Stimulated activated CD4-positive, alpha-beta T cell treated with anti-CD3 and anti-CD28 coated beads, Interleukin-2, amount 100 ng/mL, for 24 hours (primary cell): ENCODE data around the gene DNAJC3.
"Not testable (repeated sequence)": the region's sequence is repeated elsewhere in the genome, so short reads cannot be mapped to it uniquely, and the experiment has no call there.

Experiments used
- DNase-seq, 2 donors: peaks; one replicate each; pipeline ENCODE4 v3.0.0-alpha.2; 2020

Gene DNAJC3

GRCh38 chr13:95722241-95722640 lies 45.3 kb downstream of the DNAJC3 start:
- DNase-seq = no peak

GRCh38 chr13:95723438-95723837 lies 46.5 kb downstream of the DNAJC3 start:
- no peak for DNase-seq

- no peak for DNase-seq
Measured at GRCh38 chr13:95724252-95724651, 47.3 kb downstream of the DNAJC3 start.

GRCh38 chr13:95726876-95727275 lies 49.9 kb downstream of the DNAJC3 start:
- no peak for DNase-seq

- DNase-seq = no peak
Measured at GRCh38 chr13:95728957-95729356, 52.0 kb downstream of the DNAJC3 start.

GRCh38 chr13:95734124-95734523 lies 57.2 kb downstream of the DNAJC3 start:
- DNase-seq = no peak

GRCh38 chr13:95740071-95740978 lies 63.4 kb downstream of the DNAJC3 start:
- not testable (repeated sequence) for DNase-seq

- DNase-seq = no peak
Measured at GRCh38 chr13:95740979-95741320, 64.0 kb downstream of the DNAJC3 start.

- no peak for DNase-seq
Measured at GRCh38 chr13:95741584-95742563, 64.9 kb downstream of the DNAJC3 start.

GRCh38 chr13:95743192-95743591 lies 66.3 kb downstream of the DNAJC3 start:
- no peak for DNase-seq

- no peak for DNase-seq
Measured at GRCh38 chr13:95745289-95745688, 68.3 kb downstream of the DNAJC3 start.

GRCh38 chr13:95745752-95746151 lies 68.8 kb downstream of the DNAJC3 start:
- DNase-seq = no peak

GRCh38 chr13:95749545-95749944 lies 72.6 kb downstream of the DNAJC3 start:
- DNase-seq = no peak

- DNase-seq = no peak
Measured at GRCh38 chr13:95752677-95753076, 75.7 kb downstream of the DNAJC3 start.

GRCh38 chr13:95754069-95754468 lies 77.1 kb downstream of the DNAJC3 start:
- DNase-seq = no peak

- DNase-seq = no peak
Measured at GRCh38 chr13:95756072-95756471, 79.1 kb downstream of the DNAJC3 start.

GRCh38 chr13:95762626-95763025 lies 85.7 kb downstream of the DNAJC3 start:
- DNase-seq = not testable (repeated sequence)

GRCh38 chr13:95763601-95764000 lies 86.7 kb downstream of the DNAJC3 start:
- no peak for DNase-seq

GRCh38 chr13:95771905-95772304 lies 95.0 kb downstream of the DNAJC3 start:
- DNase-seq = no peak

GRCh38 chr13:95779522-95779921 lies 102.6 kb downstream of the DNAJC3 start:
- no peak for DNase-seq

- no peak for DNase-seq
Measured at GRCh38 chr13:95781016-95781415, 104.1 kb downstream of the DNAJC3 start.

- not testable (repeated sequence) for DNase-seq
Measured at GRCh38 chr13:95781940-95782339, 105.0 kb downstream of the DNAJC3 start.

- DNase-seq = no peak
Measured at GRCh38 chr13:95783747-95784146, 106.8 kb downstream of the DNAJC3 start.
